IPS-18a (cell line): ENCODE results near the gene MPHOSPH6.
A peak's percentile ranks its signal among the peaks of the same experiment; 100 is the strongest.

ENCODE experiments used
- H3K27ac ChIP-seq: one replicate; pipeline ENCODE4 v1.5.1; 2013; ENCODE audit warnings: low read length
- H3K27me3 ChIP-seq: one replicate; pipeline ENCODE4 v1.6.1; 2013; ENCODE audit warnings: mild to moderate bottlenecking, low read length; ENCODE audit not compliant: control insufficient read depth, insufficient read depth
- H3K36me3 ChIP-seq: one replicate; pipeline ENCODE4 v1.6.1; 2013; ENCODE audit warnings: low read depth, low read length; ENCODE audit not compliant: control insufficient read depth
- H3K4me1 ChIP-seq: one replicate; pipeline ENCODE4 v1.6.1; 2013; ENCODE audit warnings: low read depth, low read length; ENCODE audit not compliant: control insufficient read depth
- H3K4me3 ChIP-seq: one replicate; pipeline ENCODE4 v1.5.1; 2013; ENCODE audit warnings: low read length
- H3K9ac ChIP-seq: one replicate; pipeline ENCODE4 v1.6.1; 2013; ENCODE audit warnings: mild to moderate bottlenecking, low read length, moderate library complexity
- H3K9me3 ChIP-seq: one replicate; pipeline ENCODE4 v1.6.1; 2013; ENCODE audit warnings: low read depth, low read length; ENCODE audit not compliant: control insufficient read depth

MPHOSPH6 gene

GRCh38 chr16:82138478-82139285 is 31.3 kb downstream of the MPHOSPH6 start:
- Histone ChIP-seq H3K27me3 (no peaks in the 10 kb centered on the region), H3K4me3 (peak overlapping the region; percentile 43), H3K9ac (peak overlapping the region; percentile 32), H3K4me1 (peaks cover 5% of the 10 kb centered on the region), H3K9me3 (no peaks in the 10 kb centered on the region), H3K27ac (no peak overlapping the region), H3K36me3 (peaks cover 6% of the 10 kb centered on the region)

GRCh38 chr16:82137822-82138167 is 32.2 kb downstream of the MPHOSPH6 start:
- H3K4me1 ChIP-seq, result peaks cover 5% of the 10 kb centered on the region
- H3K36me3 ChIP-seq, result peaks cover 6% of the 10 kb centered on the region
- H3K27ac ChIP-seq, result no peak overlapping the region
- H3K9ac ChIP-seq, result no peak overlapping the region
- H3K4me3 ChIP-seq, result no peak overlapping the region
- no peaks in the 10 kb centered on the region for H3K9me3 ChIP-seq
- no peaks in the 10 kb centered on the region for H3K27me3 ChIP-seq

GRCh38 chr16:82136956-82137821 is 32.8 kb downstream of the MPHOSPH6 start:
- peaks cover 5% of the 10 kb centered on the region for H3K4me1 ChIP-seq
- H3K4me3 ChIP-seq, result no peak overlapping the region
- no peak overlapping the region for H3K27ac ChIP-seq
- no peaks in the 10 kb centered on the region for H3K27me3 ChIP-seq
- H3K9me3 ChIP-seq, result no peaks in the 10 kb centered on the region
- no peak overlapping the region for H3K9ac ChIP-seq
- H3K36me3 ChIP-seq, result peaks cover 6% of the 10 kb centered on the region

- H3K9ac ChIP-seq, result no peak overlapping the region
- H3K4me1 ChIP-seq, result peaks cover 5% of the 10 kb centered on the region
- H3K27ac ChIP-seq, result no peak overlapping the region
- H3K36me3 ChIP-seq, result peaks cover 6% of the 10 kb centered on the region
- H3K27me3 ChIP-seq, result no peaks in the 10 kb centered on the region
- no peak overlapping the region for H3K4me3 ChIP-seq
- H3K9me3 ChIP-seq, result no peaks in the 10 kb centered on the region
Measured at GRCh38 chr16:82135844-82136243, 34.2 kb downstream of the MPHOSPH6 start.

GRCh38 chr16:82134846-82135245 is 35.2 kb downstream of the MPHOSPH6 start:
- Histone ChIP-seq H3K36me3 (peaks cover 6% of the 10 kb centered on the region), H3K4me3 (no peak overlapping the region), H3K27ac (no peak overlapping the region), H3K9me3 (no peaks in the 10 kb centered on the region), H3K27me3 (no peaks in the 10 kb centered on the region), H3K9ac (no peak overlapping the region), H3K4me1 (peaks cover 5% of the 10 kb centered on the region)

- no peak overlapping the region for H3K4me3 ChIP-seq
- no peak overlapping the region for H3K27ac ChIP-seq
Measured at GRCh38 chr16:82133798-82134197, 36.2 kb downstream of the MPHOSPH6 start.

GRCh38 chr16:82129881-82130280 is 40.1 kb downstream of the MPHOSPH6 start:
- peaks cover 9% of the 10 kb centered on the region for H3K4me1 ChIP-seq
- no peak overlapping the region for H3K27ac ChIP-seq
- H3K9ac ChIP-seq, result no peak overlapping the region

More at GRCh38 chr16:82133798-82134197, 36.2 kb downstream of the MPHOSPH6 start:
- Histone ChIP-seq H3K27me3 (no peaks in the 10 kb centered on the region), H3K9me3 (no peaks in the 10 kb centered on the region), H3K4me1 (peaks cover 3% of the 10 kb centered on the region), H3K9ac (no peak overlapping the region), H3K36me3 (peaks cover 6% of the 10 kb centered on the region)

GRCh38 chr16:82124651-82125050 is 45.4 kb downstream of the MPHOSPH6 start:
- H3K36me3 ChIP-seq, result no peaks in the 10 kb centered on the region
- no peaks in the 10 kb centered on the region for H3K27me3 ChIP-seq
- no peak overlapping the region for H3K4me3 ChIP-seq
- H3K4me1 ChIP-seq, result peaks cover 9% of the 10 kb centered on the region
- no peak overlapping the region for H3K9ac ChIP-seq
- no peaks in the 10 kb centered on the region for H3K9me3 ChIP-seq
- H3K27ac ChIP-seq, result no peak overlapping the region

More at GRCh38 chr16:82129881-82130280, 40.1 kb downstream of the MPHOSPH6 start:
- Histone ChIP-seq H3K4me3 (no peak overlapping the region), H3K27me3 (no peaks in the 10 kb centered on the region), H3K36me3 (no peaks in the 10 kb centered on the region), H3K9me3 (no peaks in the 10 kb centered on the region)

- Histone ChIP-seq H3K4me1 (no peaks in the 10 kb centered on the region), H3K36me3 (no peaks in the 10 kb centered on the region), H3K4me3 (no peak overlapping the region), H3K9ac (no peak overlapping the region), H3K27ac (no peak overlapping the region), H3K27me3 (no peaks in the 10 kb centered on the region), H3K9me3 (no peaks in the 10 kb centered on the region)
Measured at GRCh38 chr16:82119405-82119804, 50.6 kb downstream of the MPHOSPH6 start.

- no peak overlapping the region for H3K4me3 ChIP-seq
- H3K27me3 ChIP-seq, result no peaks in the 10 kb centered on the region
- H3K36me3 ChIP-seq, result no peaks in the 10 kb centered on the region
- no peaks in the 10 kb centered on the region for H3K9me3 ChIP-seq
- no peak overlapping the region for H3K9ac ChIP-seq
- no peaks in the 10 kb centered on the region for H3K4me1 ChIP-seq
- H3K27ac ChIP-seq, result no peak overlapping the region
Measured at GRCh38 chr16:82118749-82119148, 51.3 kb downstream of the MPHOSPH6 start.

GRCh38 chr16:82116535-82116934 is 53.5 kb downstream of the MPHOSPH6 start:
- no peaks in the 10 kb centered on the region for H3K27me3 ChIP-seq
- no peaks in the 10 kb centered on the region for H3K36me3 ChIP-seq
- no peak overlapping the region for H3K4me3 ChIP-seq
- no peak overlapping the region for H3K9ac ChIP-seq
- no peaks in the 10 kb centered on the region for H3K4me1 ChIP-seq
- H3K9me3 ChIP-seq, result no peaks in the 10 kb centered on the region
- no peak overlapping the region for H3K27ac ChIP-seq
